GM23248 (cell line): Measurements from ENCODE around the gene POP4. TPM values are rescaled to one million over a fixed set of nuclear protein-coding genes. Genes with fewer than 3 reads are reported as not detected.

Source experiments
- DNase-seq: peaks from one replicate; pipeline ENCODE4 v3.0.0-alpha.2; 2015
- H2AFZ ChIP-seq: fragments of 200-600 bp; sonication (generic); 2 replicates; pipeline ENCODE4 v1.6.1; 2016; ENCODE audit warnings: antibody characterized with exemption
- H3F3A ChIP-seq: fragments of 200-600 bp; sonication (generic); 2 replicates; pipeline ENCODE4 v1.6.1; 2016; ENCODE audit warnings: mild to moderate bottlenecking, antibody characterized with exemption, mixed run types; ENCODE audit not compliant: insufficient read depth
- H3K27ac ChIP-seq: fragments of 200-600 bp; sonication (generic); 2 replicates; pipeline ENCODE4 v1.5.1; 2016; ENCODE audit warnings: mild to moderate bottlenecking
- H3K27me3 ChIP-seq: fragments of 200-600 bp; sonication (generic); replicated peaks from 2 replicates; pipeline ENCODE4 v1.6.1; 2016; ENCODE audit warnings: mild to moderate bottlenecking; ENCODE audit not compliant: insufficient read depth
- H3K36me3 ChIP-seq: fragments of 200-600 bp; sonication (generic); 2 replicates; pipeline ENCODE4 v1.6.1; 2016; ENCODE audit warnings: low read depth, mild to moderate bottlenecking
- H3K4me1 ChIP-seq: fragments of 200-600 bp; sonication (generic); 2 replicates; pipeline ENCODE4 v1.6.1; 2016; ENCODE audit warnings: mild to moderate bottlenecking; ENCODE audit not compliant: insufficient read depth
- H3K4me2 ChIP-seq: fragments of 200-600 bp; sonication (generic); one replicate; pipeline ENCODE4 v1.6.1; 2016; ENCODE audit warnings: mild to moderate bottlenecking; ENCODE audit not compliant: unreplicated experiment
- H3K4me3 ChIP-seq: fragments of 200-600 bp; sonication (generic); 2 replicates; pipeline ENCODE4 v1.5.1; 2016; ENCODE audit warnings: mild to moderate bottlenecking
- H3K79me2 ChIP-seq: fragments of 200-600 bp; sonication (generic); 2 replicates; pipeline ENCODE4 v1.6.1; 2016; ENCODE audit warnings: mild to moderate bottlenecking; ENCODE audit not compliant: insufficient read depth
- H3K9ac ChIP-seq: fragments of 200-600 bp; sonication (generic); 2 replicates; pipeline ENCODE4 v1.6.1; 2016; ENCODE audit warnings: mild to moderate bottlenecking
- H3K9me2 ChIP-seq: fragments of 200-600 bp; sonication (generic); 2 replicates; pipeline ENCODE4 v1.6.1; 2016; ENCODE audit warnings: mixed run types, mild to moderate bottlenecking, moderate library complexity; ENCODE audit not compliant: insufficient read depth
- H3K9me3 ChIP-seq: fragments of 200-600 bp; sonication (generic); one replicate; pipeline ENCODE4 v1.6.1; 2017; ENCODE audit warnings: low read depth
- H4K20me1 ChIP-seq: fragments of 200-600 bp; sonication (generic); 2 replicates; pipeline ENCODE4 v1.6.0; 2016; ENCODE audit not compliant: insufficient read depth
- EZH2 ChIP-seq: fragments of 200-600 bp; sonication (generic); IDR thresholded peaks from 2 replicates; pipeline ENCODE4 v1.6.1; 2018; ENCODE audit warnings: antibody characterized with exemption, mild to moderate bottlenecking; ENCODE audit not compliant: insufficient read depth, poor library complexity, severe bottlenecking
- EZH2phosphoT487 ChIP-seq: fragments of 200-600 bp; sonication (generic); IDR thresholded peaks from 2 replicates; pipeline ENCODE4 v1.6.1; 2018; ENCODE audit warnings: antibody characterized with exemption, moderate library complexity, mild to moderate bottlenecking, low read depth; ENCODE audit not compliant: insufficient read depth
- WGBS, 2 experiments: methylation state at CpG; one replicate each; pipeline ENCODE4 v1.1.6; 2015 to 2017; ENCODE audit warnings: low lambda C conversion rate in 2 of 2, low coverage in 1 of 2; ENCODE audit errors: missing lambda C conversion rate in 2 of 2; 5-methylcytosine and 5-hydroxymethylcytosine counted together
- in situ Hi-C: fragments of 300-500 bp; cut with MboI; formaldehyde crosslinking; loops from 2 replicates; pipeline ENCODE4 v1.15.0; 2020
- polyA plus RNA-seq: library from polyadenylated mRNA; unstranded; fragments of >200 nt; fragmentation: Nextera tagmentation; extraction: Ambion mirVana; gene quantifications from 2 replicates; pipeline ENCODE4 v1.2.1, GENCODE V29; 2016
- total RNA-seq: library from RNA; depleted of rRNA; stranded (reverse); fragments of >200 nt; shearing (Covaris generic); gene quantifications from 2 replicates; pipeline ENCODE4 v1.2.3, GENCODE V29; 2014

POP4 gene
- total and polyA plus RNA-seq, 2 experiments from 2014 or later: 65.8 to 132 TPM

- H3K9me2 ChIP-seq: no peaks in the 10 kb centered on the region
- TF ChIP-seq EZH2phosphoT487 (no peak), EZH2 (no peak)
- H3K4me3 ChIP-seq: no peak overlapping the region
- H3K27ac ChIP-seq: no peak overlapping the region
- 49 to 50% methylated on average over 3 of the region's 3 CpGs for WGBS, 2 experiments
- in situ Hi-C loops: no loop called here
- no peak overlapping the region for H3K4me2 ChIP-seq
- H3K27me3 ChIP-seq: peaks cover 7% of the 10 kb centered on the region
- H3K4me1 ChIP-seq: 0 out of 2 replicates have a peak, but pooled peaks cover 4% of the 10 kb centered on the region
- H3F3A ChIP-seq: no peaks in the 10 kb centered on the region
- H3K9me3 ChIP-seq: no peaks in the 10 kb centered on the region
- no peaks in the 10 kb centered on the region for H4K20me1 ChIP-seq
- H3K36me3 ChIP-seq: no peaks in the 10 kb centered on the region
- DNase-seq: no peak
- H3K79me2 ChIP-seq: no peaks in the 10 kb centered on the region
- no peak overlapping the region for H3K9ac ChIP-seq
- no peak overlapping the region for H2AFZ ChIP-seq
Observed at GRCh38 chr19:29587059-29587458, 19.0 kb upstream of the POP4 start.

GRCh38 chr19:29587518-29587986 is 18.5 kb upstream of the POP4 start:
- H3K27me3 ChIP-seq: peaks cover 7% of the 10 kb centered on the region
- no peaks in the 10 kb centered on the region for H3K79me2 ChIP-seq
- no peaks in the 10 kb centered on the region for H3K36me3 ChIP-seq
- H3F3A ChIP-seq: no peaks in the 10 kb centered on the region
- no peak overlapping the region for H3K9ac ChIP-seq
- TF ChIP-seq EZH2phosphoT487 (no peak), EZH2 (no peak)
- H3K27ac ChIP-seq: no peak overlapping the region
- WGBS, 2 experiments: 38 to 52% methylated on average over 2 of the region's 2 CpGs
- in situ Hi-C loops: no loop called here
- DNase-seq: peak; percentile 40
- H3K4me2 ChIP-seq: no peak overlapping the region
- no peak overlapping the region for H2AFZ ChIP-seq
- no peaks in the 10 kb centered on the region for H3K9me2 ChIP-seq
- H3K4me3 ChIP-seq: no peak overlapping the region
- H4K20me1 ChIP-seq: no peaks in the 10 kb centered on the region
- 0 out of 2 replicates have a peak, but pooled peaks cover 4% of the 10 kb centered on the region for H3K4me1 ChIP-seq
- no peaks in the 10 kb centered on the region for H3K9me3 ChIP-seq

- 38 to 44% methylated on average over 2 of the region's 2 CpGs for WGBS, 2 experiments
- no peaks in the 10 kb centered on the region for H3K9me2 ChIP-seq
- no peak overlapping the region for H3K4me2 ChIP-seq
- no peak for DNase-seq
- H3K27me3 ChIP-seq: peaks cover 7% of the 10 kb centered on the region
- H2AFZ ChIP-seq: no peak overlapping the region
- in situ Hi-C loops: no loop called here
- no peak overlapping the region for H3K4me3 ChIP-seq
- no peaks in the 10 kb centered on the region for H4K20me1 ChIP-seq
- no peaks in the 10 kb centered on the region for H3K79me2 ChIP-seq
- TF ChIP-seq EZH2: no peak
- H3K4me1 ChIP-seq: 0 out of 2 replicates have a peak, but pooled peaks cover 4% of the 10 kb centered on the region
- H3K27ac ChIP-seq: no peak overlapping the region
- H3K9ac ChIP-seq: no peak overlapping the region
- H3K36me3 ChIP-seq: no peaks in the 10 kb centered on the region
- no peaks in the 10 kb centered on the region for H3K9me3 ChIP-seq
- H3F3A ChIP-seq: no peaks in the 10 kb centered on the region
Observed at GRCh38 chr19:29588095-29588494, 18.0 kb upstream of the POP4 start.

GRCh38 chr19:29590278-29590677 is 15.8 kb upstream of the POP4 start:
- Histone ChIP-seq H3K27ac (no peak overlapping the region), H3K4me1 (no peaks in the 10 kb centered on the region), H3K9me3 (no peaks in the 10 kb centered on the region), H3F3A (no peaks in the 10 kb centered on the region), H3K9ac (no peak overlapping the region), H3K9me2 (no peaks in the 10 kb centered on the region), H3K36me3 (no peaks in the 10 kb centered on the region), H4K20me1 (no peaks in the 10 kb centered on the region), H3K4me3 (no peak overlapping the region), H3K4me2 (no peak overlapping the region), H3K79me2 (no peaks in the 10 kb centered on the region), H2AFZ (no peak overlapping the region), H3K27me3 (peaks cover 12% of the 10 kb centered on the region)
- 31% methylated on average over 5 of the region's 5 CpGs for WGBS, 2 experiments
- TF ChIP-seq EZH2phosphoT487: no peak
- TF ChIP-seq EZH2: no peak
- in situ Hi-C loops: no loop called here
- no peak for DNase-seq

GRCh38 chr19:29591670-29592069 is 14.4 kb upstream of the POP4 start:
- 54 to 72% methylated on average over 3 of the region's 3 CpGs for WGBS, 2 experiments
- Histone ChIP-seq H2AFZ (no peak overlapping the region), H3K4me1 (no peaks in the 10 kb centered on the region), H3F3A (no peaks in the 10 kb centered on the region), H4K20me1 (no peaks in the 10 kb centered on the region), H3K27ac (no peak overlapping the region), H3K9ac (no peak overlapping the region), H3K27me3 (peaks cover 17% of the 10 kb centered on the region), H3K79me2 (no peaks in the 10 kb centered on the region), H3K9me3 (no peaks in the 10 kb centered on the region), H3K4me2 (no peak overlapping the region), H3K4me3 (no peak overlapping the region), H3K36me3 (no peaks in the 10 kb centered on the region), H3K9me2 (no peaks in the 10 kb centered on the region)
- DNase-seq: no peak
- in situ Hi-C loops: no loop called here
- TF ChIP-seq EZH2phosphoT487 (no peak), EZH2 (no peak)
